RPMI7951 (cell line): ENCODE measurements around the gene STON2. TPM values are rescaled to one million over a fixed set of nuclear protein-coding genes. Genes with fewer than 3 reads are reported as not detected.
"Not testable (repeated sequence)": the region's sequence is repeated elsewhere in the genome, so short reads cannot be mapped to it uniquely, and the experiment has no call there.

ENCODE experiments used
- DNase-seq: peaks from one replicate; pipeline ENCODE4 v3.0.0-alpha.2; 2012; ENCODE audit warnings: low read depth
- total RNA-seq: library from RNA; depleted of rRNA; stranded (reverse); fragments of >200 nt; shearing (Covaris generic); gene quantifications from 2 replicates; pipeline ENCODE4 v1.2.3, GENCODE V29; 2014

Gene STON2
- total RNA-seq, 1 experiment from 2014 or later, result 1.6 TPM

DNA sequence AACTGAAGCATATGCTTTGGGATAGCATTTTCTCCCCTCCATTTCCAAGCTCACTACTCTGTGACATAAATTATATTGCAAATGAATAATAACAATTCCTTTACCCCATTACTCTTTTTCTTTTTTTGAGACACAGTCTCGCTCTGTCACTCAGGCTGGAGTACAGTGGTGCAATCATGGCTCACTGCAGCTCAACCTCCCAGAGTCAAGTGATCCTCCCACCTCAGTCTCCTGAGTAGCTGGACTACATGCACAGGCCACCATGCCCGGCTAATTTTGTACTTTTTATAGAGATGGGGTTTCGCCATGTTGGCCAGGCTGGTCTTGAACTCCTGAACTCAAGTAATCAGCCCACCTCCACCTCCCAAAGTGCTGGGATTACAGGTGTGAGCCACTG is 130.1 kb downstream of the STON2 start:
- no peak for DNase-seq

DNA sequence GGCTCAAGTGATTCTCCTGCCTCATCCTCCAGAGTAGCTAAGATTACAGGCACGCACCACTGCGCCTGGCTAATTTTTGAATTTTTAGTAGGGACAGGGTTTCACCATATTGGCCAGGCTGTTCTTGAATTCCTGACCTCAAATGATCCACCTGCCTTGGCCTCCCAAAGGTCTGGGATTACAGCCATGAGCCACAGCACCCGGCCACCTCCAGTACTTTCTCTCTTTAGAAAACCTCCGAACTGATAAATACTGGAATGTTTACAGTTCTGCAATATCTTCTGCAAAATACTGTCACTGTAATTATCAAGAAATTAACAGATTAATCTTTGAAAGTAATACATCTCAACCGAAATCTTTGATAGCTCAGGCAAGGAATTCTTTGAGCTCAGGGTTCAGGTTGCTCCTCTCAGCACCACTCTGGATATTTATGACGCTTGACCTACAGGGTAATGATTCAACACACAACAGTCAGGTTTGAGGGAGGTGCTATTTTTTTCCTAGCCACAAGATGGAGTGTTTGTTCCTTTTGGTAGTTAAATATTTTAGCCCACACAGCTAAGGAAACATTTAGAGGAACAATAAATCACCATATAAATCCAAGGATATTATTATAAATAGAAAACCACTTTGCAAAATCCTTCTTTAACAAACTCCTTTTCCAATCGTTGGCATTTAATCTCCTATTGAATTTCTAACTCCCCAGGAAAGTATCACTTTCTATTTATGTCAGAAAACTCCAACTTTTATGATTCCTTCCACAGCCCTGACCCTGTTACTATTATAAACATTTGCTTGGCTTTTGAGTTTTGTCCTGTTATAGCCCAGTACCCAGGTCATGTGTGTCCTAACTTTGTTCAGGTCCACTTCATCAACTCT is 130.8 kb downstream of the STON2 start:
- peak; percentile 67 for DNase-seq

GRCh38 chr14:81268016-81268416 is 132.1 kb downstream of the STON2 start:
- peak; percentile 68 for DNase-seq

DNA sequence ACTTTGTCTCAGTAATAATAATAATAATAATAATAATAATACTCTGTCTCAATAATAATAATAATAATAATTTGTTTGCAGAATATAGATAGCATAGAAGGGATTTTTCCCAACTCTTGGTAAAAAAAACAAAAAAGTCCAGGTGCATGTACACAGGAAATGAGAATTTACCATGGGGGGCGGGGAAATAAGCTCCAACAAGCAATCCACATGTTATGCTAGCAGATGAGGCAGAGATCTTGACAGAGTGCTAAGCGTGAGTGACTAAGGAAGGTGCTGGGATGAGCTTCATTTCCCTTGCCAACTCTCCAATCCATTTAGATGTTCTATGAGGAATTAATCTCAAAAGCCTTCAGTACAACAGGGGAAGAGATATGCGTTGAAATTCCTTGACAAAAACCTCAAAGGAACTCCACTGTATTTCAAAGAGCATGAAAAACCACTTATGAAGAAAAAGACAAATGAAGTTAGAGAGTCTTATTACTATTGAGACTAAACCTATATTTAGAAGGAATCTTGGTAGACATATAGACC is 134.4 kb downstream of the STON2 start:
- DNase-seq, result no peak

GRCh38 chr14:81264671-81265070 is 135.5 kb downstream of the STON2 start:
- no peak for DNase-seq

- no peak for DNase-seq
Observed at GRCh38 chr14:81263777-81264410, 136.2 kb downstream of the STON2 start.

GRCh38 chr14:81261176-81261575 is 138.9 kb downstream of the STON2 start:
- peak; percentile 32 for DNase-seq

DNA sequence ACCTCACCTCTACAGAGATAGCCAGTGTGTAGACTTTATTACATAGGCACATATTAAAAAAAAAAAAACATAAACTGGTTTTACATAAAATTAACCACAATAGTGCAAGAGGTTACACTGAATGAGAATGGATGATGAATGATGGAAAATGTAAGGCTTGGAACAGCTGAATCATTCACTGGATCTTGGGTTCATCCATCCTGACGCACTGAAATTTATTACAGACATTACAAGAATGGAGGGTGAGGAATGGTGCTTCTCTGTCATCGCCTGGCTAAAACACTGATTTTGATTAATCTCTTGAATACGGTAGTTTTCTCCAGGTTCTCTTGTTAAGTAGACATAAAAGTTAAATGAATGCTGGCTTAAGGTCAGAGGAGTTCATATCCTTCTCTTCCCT is 139.4 kb downstream of the STON2 start:
- DNase-seq, result no peak

- DNase-seq, result no peak
Observed at GRCh38 chr14:81256289-81256960, 143.7 kb downstream of the STON2 start.

DNA sequence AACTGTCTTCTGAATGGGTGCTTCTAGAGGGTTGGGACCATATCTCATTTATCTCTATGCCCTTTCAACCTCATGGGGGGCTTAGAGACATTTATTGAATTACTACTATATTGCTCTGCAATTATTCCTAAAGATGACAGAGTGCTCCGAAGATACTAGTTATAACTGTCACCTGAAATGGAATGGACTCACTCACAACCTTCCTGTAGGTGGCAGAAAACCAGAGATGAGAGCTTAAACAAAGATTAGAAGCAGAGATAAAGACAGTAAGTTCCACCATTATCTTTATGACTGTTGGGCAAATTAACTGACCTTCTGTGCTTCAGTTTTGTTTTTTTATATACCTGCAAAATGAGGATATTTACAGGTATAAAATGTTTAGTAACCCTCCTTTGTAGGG is 147.8 kb downstream of the STON2 start:
- DNase-seq, result no peak

GRCh38 chr14:81247271-81247766 is 152.8 kb downstream of the STON2 start:
- DNase-seq, result peak; percentile 98

DNA sequence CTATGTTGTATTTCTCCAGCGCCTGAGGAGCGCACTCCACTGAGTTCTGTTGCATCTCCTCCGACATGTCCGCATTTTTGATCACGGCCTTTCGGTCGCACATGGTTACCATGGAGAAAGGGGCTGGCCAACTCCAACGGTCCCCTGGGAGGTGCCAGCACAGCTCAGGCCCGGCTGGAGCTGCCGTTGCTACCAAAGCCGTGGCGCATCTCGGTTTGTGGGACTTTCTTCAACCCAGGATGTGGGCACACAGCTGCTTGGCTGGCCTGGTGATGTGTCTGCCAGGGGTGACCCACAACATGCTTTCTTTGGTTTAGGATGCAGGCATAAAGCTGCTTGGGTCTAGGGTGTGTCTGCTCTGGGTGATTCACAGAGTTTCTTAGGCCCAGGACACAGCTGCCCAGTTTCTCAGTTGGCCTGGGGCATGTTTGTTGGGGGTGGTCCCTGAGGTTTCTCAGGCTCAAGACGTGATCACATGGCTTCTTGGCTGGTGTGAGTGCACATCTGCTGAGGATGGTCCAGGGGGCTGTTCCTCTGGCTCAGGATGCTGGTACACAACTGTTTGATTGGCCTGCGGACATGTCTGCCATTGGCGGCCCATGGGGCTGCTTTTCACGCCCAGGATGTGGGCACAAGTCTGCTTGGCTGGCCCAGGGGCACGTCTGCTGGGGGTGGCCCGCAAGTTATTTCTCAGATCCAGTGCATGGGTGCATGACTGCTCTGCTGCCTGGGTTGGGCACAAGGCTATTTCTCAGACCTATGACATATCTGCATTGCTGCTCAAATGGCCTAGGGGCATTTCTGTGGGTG is 153.5 kb downstream of the STON2 start:
- DNase-seq, result peak; percentile 99

DNA sequence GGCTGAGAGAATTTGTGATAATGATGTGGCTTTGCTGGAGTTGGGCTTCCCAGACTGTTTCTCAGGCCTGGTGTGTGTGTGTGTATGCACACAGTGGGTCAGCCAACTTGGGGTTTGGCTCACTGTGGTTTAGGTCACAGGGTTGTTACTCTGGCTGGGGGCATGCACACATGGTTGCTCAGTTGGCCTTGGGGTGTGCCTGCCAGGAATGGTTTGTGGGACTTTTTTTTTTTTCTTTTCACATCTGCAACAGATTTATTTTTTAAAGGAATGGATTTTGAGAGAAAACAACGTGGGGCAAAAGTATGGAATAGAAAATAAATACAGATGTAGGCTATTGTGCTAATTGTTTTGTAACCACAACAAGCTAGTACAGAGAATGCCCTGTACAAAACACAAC is 154.4 kb downstream of the STON2 start:
- peak; percentile 75 for DNase-seq

- not testable (repeated sequence) for DNase-seq
Observed at GRCh38 chr14:81244431-81244830, 155.7 kb downstream of the STON2 start.

- DNase-seq, result no peak
Observed at GRCh38 chr14:81243499-81243898, 156.6 kb downstream of the STON2 start.

DNA sequence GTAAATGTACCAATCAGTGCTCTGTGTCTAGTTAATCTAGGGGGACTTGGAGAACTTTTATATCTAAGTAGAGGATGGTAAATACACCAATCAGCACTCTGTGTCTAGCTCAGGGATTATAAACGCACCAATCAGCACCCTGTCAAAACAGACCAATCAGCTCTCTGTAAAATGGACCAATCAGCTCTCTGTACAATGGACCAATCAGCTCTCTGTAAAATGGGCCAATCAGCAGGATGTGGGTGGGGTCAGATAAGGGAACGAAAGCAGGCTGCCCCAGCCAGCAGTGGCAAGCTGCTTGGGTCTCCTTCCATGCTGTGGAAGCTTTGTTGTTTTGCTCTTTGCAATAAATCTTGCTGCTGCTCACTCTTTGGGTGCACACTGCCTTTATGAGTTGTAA is 163.3 kb downstream of the STON2 start:
- not testable (repeated sequence) for DNase-seq

DNA sequence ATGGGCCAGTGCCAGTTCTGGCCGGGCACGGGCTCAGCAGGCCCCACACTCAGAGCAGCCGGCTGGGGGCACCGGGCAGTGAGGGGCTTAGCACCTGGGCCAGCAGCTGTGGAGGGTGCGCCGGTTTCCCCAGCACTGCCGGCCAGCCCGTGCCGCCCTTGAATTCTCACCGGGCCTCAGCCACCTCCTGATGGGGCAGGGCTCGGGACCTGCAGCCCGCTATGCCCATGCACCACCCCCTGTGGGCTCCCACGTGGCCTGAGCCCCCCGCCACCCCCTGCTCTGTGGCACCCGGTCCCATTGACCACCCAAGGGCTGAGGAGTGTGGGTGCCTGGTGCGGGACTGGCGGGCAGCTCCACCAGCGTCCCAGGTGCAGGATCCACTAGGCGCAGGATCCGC is 164.0 kb downstream of the STON2 start:
- DNase-seq, result no peak

DNA sequence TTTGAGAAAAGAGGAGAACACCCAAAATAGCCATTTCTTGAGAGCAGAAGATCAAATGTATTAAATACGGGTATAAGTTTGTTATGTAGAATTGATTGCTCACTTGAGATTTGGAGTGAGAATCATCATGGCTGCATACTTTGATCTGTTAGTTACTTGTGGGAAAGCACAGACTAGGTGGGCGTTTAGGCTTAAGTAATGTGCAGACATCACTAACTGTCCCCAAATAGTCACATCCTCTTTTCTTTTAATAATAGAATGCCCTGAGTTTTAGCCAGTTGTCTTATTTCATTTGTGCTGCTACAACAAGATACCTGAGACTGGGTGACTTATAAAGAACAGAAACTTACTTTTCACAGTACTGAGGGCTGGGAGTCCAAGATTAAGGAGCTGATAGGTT is 165.0 kb downstream of the STON2 start:
- DNase-seq, result no peak

- DNase-seq, result peak; percentile 17
Observed at GRCh38 chr14:81234278-81234677, 165.8 kb downstream of the STON2 start.

DNA sequence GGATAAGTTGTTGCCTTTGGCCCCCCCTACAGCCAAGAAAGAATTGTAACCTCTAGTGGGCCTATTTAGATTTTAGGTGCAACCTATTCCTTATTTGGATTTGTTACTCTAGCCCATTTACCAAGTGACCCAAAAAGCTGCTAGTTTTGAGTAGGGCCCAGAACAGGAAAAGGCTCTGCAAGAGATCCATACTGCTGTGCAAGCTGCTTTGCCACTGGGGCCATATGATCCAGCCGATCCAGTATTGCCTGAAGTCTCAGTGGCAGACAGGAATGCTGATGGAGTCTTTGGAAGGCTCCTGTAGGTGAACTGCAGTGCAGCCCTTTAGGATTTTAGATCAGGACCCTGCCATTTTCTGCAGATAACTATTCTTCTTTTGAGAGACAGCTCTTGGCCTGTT is 166.5 kb downstream of the STON2 start:
- DNase-seq, result no peak

- DNase-seq, result no peak
Observed at GRCh38 chr14:81231540-81231939, 168.6 kb downstream of the STON2 start.
